ENCODE data around the gene NFAM1. TPM values are rescaled to one million over a fixed set of nuclear protein-coding genes. Genes with fewer than 3 reads are reported as not detected.
A peak's percentile ranks its signal among the peaks of the same experiment; 100 is the strongest.

The NFAM1 gene
- total RNA-seq, 2 donors from 2014 or later, result 0.74 to 3.5 TPM

- H3K36me3 ChIP-seq, result no peaks in the 10 kb centered on the region
- TF ChIP-seq CTCF (IDR thresholded peaks at IDR 0.05), result no peak
- no peaks in the 10 kb centered on the region for H3K4me1 ChIP-seq
- H3K4me3 ChIP-seq, result no peak overlapping the region
- no peak overlapping the region for H3K27ac ChIP-seq
- no peak for DNase-seq (ENCODE audit: low spot score)
- no peaks in the 10 kb centered on the region for H3K27me3 ChIP-seq
- H3K9me3 ChIP-seq, result no peaks in the 10 kb centered on the region
These were observed 27.9 kb downstream of the NFAM1 start for GRCh38 chr22:42404266-42404665.

GRCh38 chr22:42401535-42402334 is 30.5 kb downstream of the NFAM1 start:
- no peak for DNase-seq (ENCODE audit: low spot score)
- TF ChIP-seq CTCF (IDR thresholded peaks at IDR 0.05), result no peak
- no peaks in the 10 kb centered on the region for H3K27me3 ChIP-seq

DNA sequence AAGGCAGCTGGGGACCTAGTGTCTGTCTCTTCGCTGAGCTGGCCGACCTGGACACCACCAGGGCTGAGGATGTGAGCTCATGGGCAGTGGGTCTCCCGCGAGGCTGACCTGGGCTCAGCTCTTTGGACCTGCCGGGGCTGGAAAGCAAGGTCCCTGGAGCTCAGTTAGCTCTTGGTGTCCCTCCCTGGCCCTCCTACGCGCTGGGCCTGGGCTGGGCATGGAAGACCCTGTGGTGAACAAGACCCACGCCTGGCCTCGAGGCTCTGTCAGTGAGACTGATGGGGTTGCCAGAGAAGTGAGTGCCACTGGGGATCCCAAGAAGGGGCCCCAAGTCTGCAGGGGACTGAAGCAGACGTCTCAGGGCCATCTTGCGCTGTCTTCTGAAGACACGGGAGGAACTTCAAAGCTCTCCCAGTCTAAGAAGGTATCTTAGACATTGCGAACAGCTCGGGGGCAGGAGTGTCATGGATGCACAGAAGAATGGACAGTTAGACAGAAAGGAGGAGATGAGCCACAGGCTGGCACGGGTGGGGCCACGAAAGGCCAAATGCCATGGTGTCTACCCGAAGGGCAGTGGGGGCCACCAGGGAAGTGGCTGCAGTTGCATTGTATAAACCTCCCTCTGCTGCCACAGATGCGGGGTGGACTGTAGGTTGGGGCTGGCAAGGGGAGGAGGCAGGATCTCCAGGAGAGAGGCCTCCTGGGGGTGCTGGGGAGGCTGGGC is 31.2 kb downstream of the NFAM1 start:
- no peaks in the 10 kb centered on the region for H3K36me3 ChIP-seq
- H3K4me1 ChIP-seq, result no peaks in the 10 kb centered on the region
- no peak for DNase-seq (ENCODE audit: low spot score)
- no peak overlapping the region for H3K27ac ChIP-seq
- no peak overlapping the region for H3K4me3 ChIP-seq
- TF ChIP-seq CTCF (IDR thresholded peaks at IDR 0.05), result no peak
- H3K27me3 ChIP-seq, result no peaks in the 10 kb centered on the region
- no peaks in the 10 kb centered on the region for H3K9me3 ChIP-seq

More at GRCh38 chr22:42401535-42402334, 30.5 kb downstream of the NFAM1 start:
- Histone ChIP-seq H3K9me3 (no peaks in the 10 kb centered on the region), H3K4me1 (no peaks in the 10 kb centered on the region), H3K36me3 (no peaks in the 10 kb centered on the region), H3K4me3 (no peak overlapping the region), H3K27ac (no peak overlapping the region)

DNA sequence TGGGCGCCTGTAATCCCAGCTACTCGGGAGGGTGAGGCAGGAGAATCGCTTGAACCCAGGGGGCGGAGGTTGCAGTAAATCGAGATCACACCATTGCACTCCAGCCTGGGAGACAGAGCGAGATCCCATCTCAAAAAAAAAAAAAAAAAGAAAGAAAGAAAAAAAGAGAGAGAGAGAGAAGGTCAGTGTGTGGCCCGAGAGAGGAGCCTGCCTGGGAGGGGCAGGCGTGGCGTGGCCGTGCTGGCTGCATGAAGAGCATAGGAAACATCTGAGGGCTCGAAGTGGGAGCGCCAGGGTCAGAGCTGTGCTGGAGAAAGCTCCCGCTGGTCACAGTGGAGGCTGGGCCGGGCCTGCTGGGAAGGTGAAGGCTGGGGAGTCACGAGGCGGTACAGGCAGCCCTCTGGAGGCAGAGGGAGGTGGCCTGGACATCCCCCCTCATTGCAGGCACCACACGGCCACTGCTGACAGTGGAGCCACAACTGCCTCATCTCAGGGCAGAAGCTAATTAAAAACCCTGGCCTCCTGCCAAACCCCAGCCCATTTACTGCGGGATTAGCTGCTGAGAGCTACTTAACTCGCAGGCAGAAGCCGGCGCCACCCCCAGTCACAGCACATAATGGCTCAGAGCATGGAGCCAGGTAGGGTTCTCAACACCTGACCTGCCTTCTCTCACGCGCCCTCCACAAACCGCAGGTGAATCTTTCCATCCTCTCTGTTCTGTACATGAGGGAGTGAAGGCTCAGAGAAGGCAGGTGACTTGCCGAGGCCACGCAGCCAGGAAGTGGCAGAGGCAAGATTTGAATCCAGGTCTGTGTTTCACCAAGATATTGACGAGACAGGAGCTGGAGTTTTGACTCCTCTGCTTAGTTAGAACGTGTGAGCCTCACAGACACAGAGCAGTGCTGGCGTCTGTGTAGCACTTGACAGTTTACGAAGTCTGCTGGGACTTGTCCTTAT is 32.6 kb downstream of the NFAM1 start:
- H3K4me1 ChIP-seq, result no peaks in the 10 kb centered on the region
- no peak overlapping the region for H3K27ac ChIP-seq
- no peak for TF ChIP-seq CTCF (IDR thresholded peaks at IDR 0.05)
- H3K4me3 ChIP-seq, result no peak overlapping the region
- no peak for DNase-seq (ENCODE audit: low spot score)
- no peaks in the 10 kb centered on the region for H3K27me3 ChIP-seq
- no peaks in the 10 kb centered on the region for H3K9me3 ChIP-seq
- no peaks in the 10 kb centered on the region for H3K36me3 ChIP-seq

- Histone ChIP-seq H3K36me3 (no peaks in the 10 kb centered on the region), H3K27ac (peak overlapping the region; percentile 10 to 55), H3K27me3 (no peaks in the 10 kb centered on the region), H3K4me1 (no peaks in the 10 kb centered on the region), H3K9me3 (no peaks in the 10 kb centered on the region), H3K4me3 (no peak overlapping the region)
- peak; percentile 69 for DNase-seq (ENCODE audit: low spot score)
- no peak for TF ChIP-seq CTCF (IDR thresholded peaks at IDR 0.05)
These were observed 34.6 kb downstream of the NFAM1 start for GRCh38 chr22:42397332-42398249.
